ENCODE data around the gene MCC.
A peak's percentile ranks its signal among the peaks of the same experiment; 100 is the strongest.

Gene MCC

GRCh38 chr5:113065626-113066025, 422.6 kb downstream of the MCC start:
- Histone ChIP-seq H2BK15ac (ENCODE audit: low read depth, poor library complexity, severe bottlenecking) (no peak overlapping the region), H4K8ac (ENCODE audit: low read length) (no peak overlapping the region), H3K27ac (ENCODE audit: low read length, poor library complexity, severe bottlenecking) (no peak overlapping the region), H2BK5ac (ENCODE audit: low read depth, low read length, poor library complexity, severe bottlenecking) (no peak overlapping the region), H3K4me2 (ENCODE audit: low read length, poor library complexity, severe bottlenecking) (no peak overlapping the region), H3K36me3 (ENCODE audit: control insufficient read depth in 1 of 2, insufficient read depth in 2 of 2, low read depth in 1 of 2, low read length in 2 of 2) (peaks cover 28 to 64% of the 10 kb centered on the region in 2 experiments), H3K4me3 (ENCODE audit: insufficient read depth in 1 of 2, low read depth in 1 of 2, low read length in 2 of 2) (no peak overlapping the region), H2BK12ac (ENCODE audit: low read length in 2 of 2) (peak overlapping the region in 1 of 2 experiments; percentile 60), H2AK5ac (ENCODE audit: low read length, severe bottlenecking) (no peak overlapping the region), H3K27me3 (ENCODE audit: control insufficient read depth in 1 of 2, insufficient read depth in 1 of 2, low read length in 2 of 2) (no peaks in the 10 kb centered on the region), H2BK120ac (ENCODE audit: low read depth, low read length) (no peak overlapping the region), H3K18ac (ENCODE audit: low read depth in 1 of 2, low read length in 2 of 2) (no peak overlapping the region), H3K9me3 (ENCODE audit: control insufficient read depth, low read length) (no peaks in the 10 kb centered on the region), H3K4ac (ENCODE audit: low read depth in 1 of 2, low read length in 2 of 2) (no peak overlapping the region), H3K23ac (ENCODE audit: low read length in 2 of 2) (no peak overlapping the region), H3K79me1 (replicated peaks; ENCODE audit: low read length, poor library complexity, severe bottlenecking) (no peaks in the 10 kb centered on the region), H4K91ac (ENCODE audit: low read length) (no peak overlapping the region), H3K14ac (ENCODE audit: low read length in 2 of 2) (no peak overlapping the region), H3K4me1 (ENCODE audit: control insufficient read depth, insufficient read depth, low read depth, low read length) (peaks cover 12% of the 10 kb centered on the region), H2AFZ (ENCODE audit: low read depth, low read length) (no peak overlapping the region), H3K9ac (ENCODE audit: low read length) (no peak overlapping the region)
- WGBS, result 100% methylated on average over 2 of the region's 2 CpGs
- no peak for DNase-seq

- H2BK15ac ChIP-seq (ENCODE audit: low read depth, poor library complexity, severe bottlenecking), result no peak overlapping the region
- no peaks in the 10 kb centered on the region for H3K9me3 ChIP-seq (ENCODE audit: control insufficient read depth, low read length)
- no peak overlapping the region for H3K4me3 ChIP-seq (ENCODE audit: insufficient read depth in 1 of 2, low read depth in 1 of 2, low read length in 2 of 2)
- no peak overlapping the region for H4K8ac ChIP-seq (ENCODE audit: low read length)
- H2BK5ac ChIP-seq (ENCODE audit: low read depth, low read length, poor library complexity, severe bottlenecking), result no peak overlapping the region
- no peaks in the 10 kb centered on the region for H3K27me3 ChIP-seq (ENCODE audit: control insufficient read depth in 1 of 2, insufficient read depth in 1 of 2, low read length in 2 of 2)
- no peak overlapping the region for H3K23ac ChIP-seq (ENCODE audit: low read length in 2 of 2)
- no CpG with 5 or more reads among the region's 1 CpG for WGBS
- no peak overlapping the region for H2BK120ac ChIP-seq (ENCODE audit: low read depth, low read length)
- DNase-seq, result no peak
- no peak overlapping the region for H3K4me2 ChIP-seq (ENCODE audit: low read length, poor library complexity, severe bottlenecking)
- H2BK12ac ChIP-seq (ENCODE audit: low read length in 2 of 2), result no peak overlapping the region
- H3K4me1 ChIP-seq (ENCODE audit: control insufficient read depth, insufficient read depth, low read depth, low read length), result peaks cover 15% of the 10 kb centered on the region
- no peak overlapping the region for H3K4ac ChIP-seq (ENCODE audit: low read depth in 1 of 2, low read length in 2 of 2)
- H3K79me1 ChIP-seq (replicated peaks; ENCODE audit: low read length, poor library complexity, severe bottlenecking), result no peaks in the 10 kb centered on the region
- H3K14ac ChIP-seq (ENCODE audit: low read length in 2 of 2), result no peak overlapping the region
- H2AK5ac ChIP-seq (ENCODE audit: low read length, severe bottlenecking), result no peak overlapping the region
- H3K9ac ChIP-seq (ENCODE audit: low read length), result no peak overlapping the region
- no peak overlapping the region for H3K27ac ChIP-seq (ENCODE audit: low read length, poor library complexity, severe bottlenecking)
- H4K91ac ChIP-seq (ENCODE audit: low read length), result no peak overlapping the region
- H3K18ac ChIP-seq (ENCODE audit: low read depth in 1 of 2, low read length in 2 of 2), result peak overlapping the region in 1 of 2 experiments; percentile 51
- H2AFZ ChIP-seq (ENCODE audit: low read depth, low read length), result no peak overlapping the region
- peaks cover 28 to 63% of the 10 kb centered on the region in 2 experiments for H3K36me3 ChIP-seq (ENCODE audit: control insufficient read depth in 1 of 2, insufficient read depth in 2 of 2, low read depth in 1 of 2, low read length in 2 of 2)
Measured at GRCh38 chr5:113064806-113065205, 423.4 kb downstream of the MCC start.

GRCh38 chr5:113063927-113064326, 424.3 kb downstream of the MCC start:
- WGBS, result 90% methylated on average over 12 of the region's 12 CpGs

GRCh38 chr5:113062869-113063508, 425.3 kb downstream of the MCC start:
- H4K91ac ChIP-seq (ENCODE audit: low read length), result peak overlapping the region; percentile 32
- H3K36me3 ChIP-seq (ENCODE audit: control insufficient read depth in 1 of 2, insufficient read depth in 2 of 2, low read depth in 1 of 2, low read length in 2 of 2), result peaks cover 24 to 53% of the 10 kb centered on the region in 2 experiments
- H3K9ac ChIP-seq (ENCODE audit: low read length), result peak overlapping the region; percentile 57
- peak overlapping the region; percentile 43 for H2AK5ac ChIP-seq (ENCODE audit: low read length, severe bottlenecking)
- H3K27me3 ChIP-seq (ENCODE audit: control insufficient read depth in 1 of 2, insufficient read depth in 1 of 2, low read length in 2 of 2), result no peaks in the 10 kb centered on the region
- no peak overlapping the region for H2BK5ac ChIP-seq (ENCODE audit: low read depth, low read length, poor library complexity, severe bottlenecking)
- H3K23ac ChIP-seq (ENCODE audit: low read length in 2 of 2), result no peak overlapping the region
- H4K8ac ChIP-seq (ENCODE audit: low read length), result no peak overlapping the region
- no peaks in the 10 kb centered on the region for H3K9me3 ChIP-seq (ENCODE audit: control insufficient read depth, low read length)
- DNase-seq, result no peak
- peak overlapping the region in 1 of 2 experiments; percentile 67 for H3K18ac ChIP-seq (ENCODE audit: low read depth in 1 of 2, low read length in 2 of 2)
- peak overlapping the region in 1 of 2 experiments; percentile 59 for H2BK12ac ChIP-seq (ENCODE audit: low read length in 2 of 2)
- H2BK120ac ChIP-seq (ENCODE audit: low read depth, low read length), result no peak overlapping the region
- no peak overlapping the region for H3K4me2 ChIP-seq (ENCODE audit: low read length, poor library complexity, severe bottlenecking)
- H3K4me3 ChIP-seq (ENCODE audit: insufficient read depth in 1 of 2, low read depth in 1 of 2, low read length in 2 of 2), result no peak overlapping the region
- 97% methylated on average over 4 of the region's 6 CpGs for WGBS
- peaks cover 25% of the 10 kb centered on the region for H3K4me1 ChIP-seq (ENCODE audit: control insufficient read depth, insufficient read depth, low read depth, low read length)
- H3K27ac ChIP-seq (ENCODE audit: low read length, poor library complexity, severe bottlenecking), result peak overlapping the region; percentile 35
- no peak overlapping the region for H2AFZ ChIP-seq (ENCODE audit: low read depth, low read length)
- H3K4ac ChIP-seq (ENCODE audit: low read depth in 1 of 2, low read length in 2 of 2), result no peak overlapping the region
- no peaks in the 10 kb centered on the region for H3K79me1 ChIP-seq (replicated peaks; ENCODE audit: low read length, poor library complexity, severe bottlenecking)
- H3K14ac ChIP-seq (ENCODE audit: low read length in 2 of 2), result no peak overlapping the region
- H2BK15ac ChIP-seq (ENCODE audit: low read depth, poor library complexity, severe bottlenecking), result no peak overlapping the region

More at GRCh38 chr5:113063927-113064326, 424.3 kb downstream of the MCC start:
- Histone ChIP-seq H3K27ac (ENCODE audit: low read length, poor library complexity, severe bottlenecking) (no peak overlapping the region), H3K36me3 (ENCODE audit: control insufficient read depth in 1 of 2, insufficient read depth in 2 of 2, low read depth in 1 of 2, low read length in 2 of 2) (peaks cover 28 to 58% of the 10 kb centered on the region in 2 experiments), H3K4ac (ENCODE audit: low read depth in 1 of 2, low read length in 2 of 2) (peak overlapping the region in 1 of 2 experiments; percentile 35), H3K23ac (ENCODE audit: low read length in 2 of 2) (no peak overlapping the region), H2BK120ac (ENCODE audit: low read depth, low read length) (no peak overlapping the region), H3K4me2 (ENCODE audit: low read length, poor library complexity, severe bottlenecking) (no peak overlapping the region), H3K4me3 (ENCODE audit: insufficient read depth in 1 of 2, low read depth in 1 of 2, low read length in 2 of 2) (no peak overlapping the region), H2BK5ac (ENCODE audit: low read depth, low read length, poor library complexity, severe bottlenecking) (no peak overlapping the region), H3K9ac (ENCODE audit: low read length) (no peak overlapping the region), H3K27me3 (ENCODE audit: control insufficient read depth in 1 of 2, insufficient read depth in 1 of 2, low read length in 2 of 2) (no peaks in the 10 kb centered on the region), H2BK12ac (ENCODE audit: low read length in 2 of 2) (peak overlapping the region in 1 of 2 experiments; percentile 17), H3K9me3 (ENCODE audit: control insufficient read depth, low read length) (no peaks in the 10 kb centered on the region), H4K91ac (ENCODE audit: low read length) (peak overlapping the region; percentile 9), H3K79me1 (replicated peaks; ENCODE audit: low read length, poor library complexity, severe bottlenecking) (no peaks in the 10 kb centered on the region), H2BK15ac (ENCODE audit: low read depth, poor library complexity, severe bottlenecking) (no peak overlapping the region), H2AK5ac (ENCODE audit: low read length, severe bottlenecking) (no peak overlapping the region), H3K18ac (ENCODE audit: low read depth in 1 of 2, low read length in 2 of 2) (peak overlapping the region in 1 of 2 experiments; percentile 44), H3K14ac (ENCODE audit: low read length in 2 of 2) (peak overlapping the region in 1 of 2 experiments; percentile 85), H3K4me1 (ENCODE audit: control insufficient read depth, insufficient read depth, low read depth, low read length) (peaks cover 18% of the 10 kb centered on the region), H4K8ac (ENCODE audit: low read length) (no peak overlapping the region), H2AFZ (ENCODE audit: low read depth, low read length) (no peak overlapping the region)
- DNase-seq, result no peak
